Progenitor cell of endocrine pancreas (in vitro differentiated cells): ENCODE data around the gene DCUN1D4. TPM values are rescaled to one million over a fixed set of nuclear protein-coding genes. Genes with fewer than 3 reads are reported as not detected.

Experiments used
- DNase-seq: peaks from one replicate; pipeline ENCODE4 v3.0.0; 2021; ENCODE audit warnings: low spot score; ENCODE audit not compliant: unreplicated experiment
- H3K27ac Mint-ChIP-seq: 2 replicates; pipeline ENCODE4 v1.8.0; 2021; ENCODE audit warnings: mild to moderate bottlenecking, moderate library complexity, mixed read lengths
- H3K27me3 Mint-ChIP-seq: 2 replicates; pipeline ENCODE4 v1.8.0; 2021; ENCODE audit warnings: mixed read lengths
- H3K36me3 Mint-ChIP-seq: 2 replicates; pipeline ENCODE4 v1.8.0; 2022; ENCODE audit warnings: mixed read lengths; ENCODE audit not compliant: insufficient read depth
- H3K4me1 Mint-ChIP-seq: 2 replicates; pipeline ENCODE4 v1.8.0; 2021; ENCODE audit warnings: low read depth, mixed read lengths
- H3K4me3 Mint-ChIP-seq: 2 replicates; pipeline ENCODE4 v1.8.0; 2021; ENCODE audit warnings: low read depth, mild to moderate bottlenecking, moderate library complexity, mixed read lengths
- H3K9me3 Mint-ChIP-seq: 2 replicates; pipeline ENCODE4 v1.8.0; 2021; ENCODE audit warnings: low read depth, mixed read lengths
- CTCF ChIP-seq: fragments of 200-600 bp; sonication (generic); IDR thresholded peaks from one replicate; pipeline ENCODE4 v1.5.0; 2021; ENCODE audit warnings: antibody characterized with exemption, mild to moderate bottlenecking; ENCODE audit not compliant: unreplicated experiment
- total RNA-seq: library from RNA; stranded (reverse); gene quantifications from 2 replicates; pipeline ENCODE4 v1.2.1, GENCODE V29; 2021

DCUN1D4 gene
- total RNA-seq, 1 donor from 2014 or later = 69.8 TPM

DNA sequence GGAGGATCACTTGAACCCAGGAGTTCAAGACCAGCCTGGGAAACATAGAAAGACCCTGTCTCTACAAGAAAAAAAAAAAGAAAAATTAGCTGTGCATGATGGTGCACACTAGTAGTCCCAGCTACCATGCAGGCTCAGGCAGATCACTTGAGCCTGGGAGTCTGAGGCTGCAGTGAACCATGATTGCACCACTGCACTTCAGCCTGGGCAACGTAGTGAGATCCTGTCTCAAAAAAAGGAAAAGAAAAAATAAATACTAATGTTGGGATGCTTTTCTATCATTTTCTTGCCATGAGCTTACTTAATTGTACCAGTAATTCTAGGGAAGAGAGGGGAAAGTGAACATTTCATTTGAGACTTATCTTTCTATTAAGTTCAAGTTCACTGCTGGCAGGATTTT is 19.8 kb downstream of the DCUN1D4 start:
- Mint-ChIP-seq H3K27ac (no peak overlapping the region), H3K4me3 (no peak overlapping the region), H3K9me3 (no peaks in the 10 kb centered on the region), H3K27me3 (no peaks in the 10 kb centered on the region), H3K4me1 (peaks cover 24% of the 10 kb centered on the region), H3K36me3 (peaks cover 8% of the 10 kb centered on the region)
- no peak for TF ChIP-seq CTCF
- no peak for DNase-seq

- no peak for TF ChIP-seq CTCF
- no peaks in the 10 kb centered on the region for H3K9me3 Mint-ChIP-seq
- no peak overlapping the region for H3K4me3 Mint-ChIP-seq
- H3K27me3 Mint-ChIP-seq = no peaks in the 10 kb centered on the region
- H3K4me1 Mint-ChIP-seq = peaks cover 5% of the 10 kb centered on the region
- H3K36me3 Mint-ChIP-seq = peaks cover 6% of the 10 kb centered on the region
- DNase-seq = no peak
- H3K27ac Mint-ChIP-seq = no peak overlapping the region
Measured at GRCh38 chr4:51865717-51866116, 22.8 kb downstream of the DCUN1D4 start.

- Mint-ChIP-seq H3K4me1 (peaks cover 2% of the 10 kb centered on the region), H3K4me3 (no peak overlapping the region), H3K36me3 (peaks cover 8% of the 10 kb centered on the region), H3K27me3 (no peaks in the 10 kb centered on the region), H3K9me3 (no peaks in the 10 kb centered on the region), H3K27ac (no peak overlapping the region)
- no peak for TF ChIP-seq CTCF
- DNase-seq = no peak
Measured at GRCh38 chr4:51866835-51867234, 23.9 kb downstream of the DCUN1D4 start.

DNA sequence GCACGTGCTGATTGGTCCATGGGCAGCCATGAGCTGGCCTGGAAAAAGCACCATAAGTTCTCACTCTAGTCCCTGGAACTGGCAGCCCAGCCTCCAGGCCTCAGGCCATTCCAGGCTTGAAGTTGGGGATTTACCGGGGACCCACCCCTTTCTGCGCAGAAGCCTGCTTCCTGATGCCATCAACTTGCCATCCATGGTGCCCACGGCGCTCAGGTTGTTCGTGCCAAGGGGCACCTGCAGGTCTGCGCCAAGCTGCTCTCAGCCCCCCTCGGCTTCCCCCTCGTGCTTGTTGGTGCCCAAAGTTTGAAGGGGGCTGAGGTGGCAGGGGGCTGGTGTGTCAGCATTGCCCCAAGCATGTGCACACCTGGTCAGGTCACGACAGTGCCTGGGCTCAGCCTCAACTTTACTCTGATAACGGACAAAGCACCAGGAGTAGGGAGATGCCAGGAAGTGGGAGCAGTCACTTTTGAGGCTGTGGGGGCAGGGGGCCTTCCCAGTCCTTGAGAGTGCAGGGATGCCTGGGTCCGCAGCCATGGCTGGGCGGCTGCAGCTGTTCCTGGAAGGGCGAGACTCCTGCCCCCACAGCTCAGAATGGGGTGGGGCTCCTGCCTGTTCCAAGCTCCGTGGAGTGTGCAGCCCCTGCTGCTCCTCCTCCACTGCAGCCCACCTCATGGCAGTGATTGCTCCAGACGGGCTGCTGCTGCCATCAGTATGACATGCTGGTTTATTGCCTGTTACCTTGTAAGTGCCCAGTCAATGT is 24.9 kb downstream of the DCUN1D4 start:
- no peak for DNase-seq
- Mint-ChIP-seq H3K27ac (no peak overlapping the region), H3K27me3 (no peaks in the 10 kb centered on the region), H3K36me3 (peaks cover 11% of the 10 kb centered on the region), H3K4me1 (peaks cover 2% of the 10 kb centered on the region), H3K9me3 (no peaks in the 10 kb centered on the region), H3K4me3 (no peak overlapping the region)
- TF ChIP-seq CTCF = no peak

GRCh38 chr4:51868449-51868847 is 25.5 kb downstream of the DCUN1D4 start:
- Mint-ChIP-seq H3K27ac (no peak overlapping the region), H3K27me3 (no peaks in the 10 kb centered on the region), H3K9me3 (no peaks in the 10 kb centered on the region), H3K4me1 (peaks cover 2% of the 10 kb centered on the region), H3K36me3 (peaks cover 13% of the 10 kb centered on the region), H3K4me3 (no peak overlapping the region)
- no peak for DNase-seq
- TF ChIP-seq CTCF = no peak
